ENCODE results near the gene DIAPH3.

DNA sequence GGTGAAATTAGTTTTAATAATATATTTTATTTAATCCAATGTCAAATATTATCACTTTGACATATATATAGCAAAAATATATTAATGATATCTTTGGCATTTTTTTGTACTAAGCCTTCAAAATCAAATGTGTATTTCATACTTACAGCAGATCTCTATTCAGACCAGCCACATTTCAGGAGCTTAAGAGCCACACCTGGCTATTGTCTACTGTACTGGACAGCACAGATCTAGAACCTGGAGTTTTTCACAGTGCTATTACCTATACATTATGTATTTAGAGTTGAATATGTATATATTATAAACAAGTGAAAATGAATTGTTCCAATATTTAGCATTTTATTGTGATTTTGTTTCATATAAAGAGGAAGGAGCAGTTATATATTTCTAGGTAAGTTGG, 486.3 kb downstream of the DIAPH3 start:
- TF ChIP-seq, protein P1, sequence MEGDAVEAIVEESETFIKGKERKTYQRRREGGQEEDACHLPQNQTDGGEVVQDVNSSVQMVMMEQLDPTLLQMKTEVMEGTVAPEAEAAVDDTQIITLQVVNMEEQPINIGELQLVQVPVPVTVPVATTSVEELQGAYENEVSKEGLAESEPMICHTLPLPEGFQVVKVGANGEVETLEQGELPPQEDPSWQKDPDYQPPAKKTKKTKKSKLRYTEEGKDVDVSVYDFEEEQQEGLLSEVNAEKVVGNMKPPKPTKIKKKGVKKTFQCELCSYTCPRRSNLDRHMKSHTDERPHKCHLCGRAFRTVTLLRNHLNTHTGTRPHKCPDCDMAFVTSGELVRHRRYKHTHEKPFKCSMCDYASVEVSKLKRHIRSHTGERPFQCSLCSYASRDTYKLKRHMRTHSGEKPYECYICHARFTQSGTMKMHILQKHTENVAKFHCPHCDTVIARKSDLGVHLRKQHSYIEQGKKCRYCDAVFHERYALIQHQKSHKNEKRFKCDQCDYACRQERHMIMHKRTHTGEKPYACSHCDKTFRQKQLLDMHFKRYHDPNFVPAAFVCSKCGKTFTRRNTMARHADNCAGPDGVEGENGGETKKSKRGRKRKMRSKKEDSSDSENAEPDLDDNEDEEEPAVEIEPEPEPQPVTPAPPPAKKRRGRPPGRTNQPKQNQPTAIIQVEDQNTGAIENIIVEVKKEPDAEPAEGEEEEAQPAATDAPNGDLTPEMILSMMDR (conservative IDR thresholded peaks at IDR 0.05; ENCODE audit: low read length) = no peak
- TF ChIP-seq EZH2phosphoT487 (IDR thresholded peaks at IDR 0.05; ENCODE audit: borderline replicate concordance) = no peak
